ENCODE data around the gene F2RL1.

DNA sequence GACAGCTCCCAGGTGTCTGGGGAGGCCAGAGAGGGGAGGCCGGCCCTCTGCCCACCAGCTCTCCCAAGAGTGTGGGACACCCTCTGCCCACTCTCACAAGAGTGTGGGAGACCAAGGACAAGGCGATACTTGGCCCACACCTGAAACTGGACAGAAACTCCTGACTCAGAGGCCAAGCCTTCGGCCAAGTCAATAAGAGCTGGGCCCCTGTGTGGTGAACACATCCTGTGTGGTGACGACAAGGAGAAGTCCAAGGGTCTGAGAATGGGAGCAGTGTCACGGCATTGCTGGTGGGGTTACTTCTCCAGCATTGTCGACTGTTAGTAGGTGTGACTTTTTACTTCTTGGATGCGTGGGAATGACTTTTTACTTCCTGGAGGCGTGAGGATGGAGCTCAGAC lies 14.6 kb upstream of the F2RL1 start:
- TF ChIP-seq, protein P1, sequence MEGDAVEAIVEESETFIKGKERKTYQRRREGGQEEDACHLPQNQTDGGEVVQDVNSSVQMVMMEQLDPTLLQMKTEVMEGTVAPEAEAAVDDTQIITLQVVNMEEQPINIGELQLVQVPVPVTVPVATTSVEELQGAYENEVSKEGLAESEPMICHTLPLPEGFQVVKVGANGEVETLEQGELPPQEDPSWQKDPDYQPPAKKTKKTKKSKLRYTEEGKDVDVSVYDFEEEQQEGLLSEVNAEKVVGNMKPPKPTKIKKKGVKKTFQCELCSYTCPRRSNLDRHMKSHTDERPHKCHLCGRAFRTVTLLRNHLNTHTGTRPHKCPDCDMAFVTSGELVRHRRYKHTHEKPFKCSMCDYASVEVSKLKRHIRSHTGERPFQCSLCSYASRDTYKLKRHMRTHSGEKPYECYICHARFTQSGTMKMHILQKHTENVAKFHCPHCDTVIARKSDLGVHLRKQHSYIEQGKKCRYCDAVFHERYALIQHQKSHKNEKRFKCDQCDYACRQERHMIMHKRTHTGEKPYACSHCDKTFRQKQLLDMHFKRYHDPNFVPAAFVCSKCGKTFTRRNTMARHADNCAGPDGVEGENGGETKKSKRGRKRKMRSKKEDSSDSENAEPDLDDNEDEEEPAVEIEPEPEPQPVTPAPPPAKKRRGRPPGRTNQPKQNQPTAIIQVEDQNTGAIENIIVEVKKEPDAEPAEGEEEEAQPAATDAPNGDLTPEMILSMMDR (IDR thresholded peaks at IDR 0.05; ENCODE audit: low read depth, low read length, poor library complexity, severe bottlenecking): no peak
- no peak for TF ChIP-seq EZH2phosphoT487 (IDR thresholded peaks at IDR 0.05; ENCODE audit: borderline replicate concordance, low read length)

Measured in DOHH2 (cell line).